WTC11 (cell line): Measurements from ENCODE around the gene MAML2.

Experiments
- HMGA2 ChIP-seq: fragments of 250-450 bp; sonication (Bioruptor Pico); IDR thresholded peaks from 2 replicates; pipeline ENCODE4 v1.4.0; 2021; ENCODE audit warnings: mild to moderate bottlenecking, moderate library complexity
- TF ChIP-seq, protein P1 (sequence below): sonication (generic); formaldehyde crosslinking; conservative IDR thresholded peaks from 2 replicates; pipeline ENCODE4 v1.8.1; 2022; ENCODE audit warnings: mild to moderate bottlenecking, missing genetic modification reagents

DNA sequence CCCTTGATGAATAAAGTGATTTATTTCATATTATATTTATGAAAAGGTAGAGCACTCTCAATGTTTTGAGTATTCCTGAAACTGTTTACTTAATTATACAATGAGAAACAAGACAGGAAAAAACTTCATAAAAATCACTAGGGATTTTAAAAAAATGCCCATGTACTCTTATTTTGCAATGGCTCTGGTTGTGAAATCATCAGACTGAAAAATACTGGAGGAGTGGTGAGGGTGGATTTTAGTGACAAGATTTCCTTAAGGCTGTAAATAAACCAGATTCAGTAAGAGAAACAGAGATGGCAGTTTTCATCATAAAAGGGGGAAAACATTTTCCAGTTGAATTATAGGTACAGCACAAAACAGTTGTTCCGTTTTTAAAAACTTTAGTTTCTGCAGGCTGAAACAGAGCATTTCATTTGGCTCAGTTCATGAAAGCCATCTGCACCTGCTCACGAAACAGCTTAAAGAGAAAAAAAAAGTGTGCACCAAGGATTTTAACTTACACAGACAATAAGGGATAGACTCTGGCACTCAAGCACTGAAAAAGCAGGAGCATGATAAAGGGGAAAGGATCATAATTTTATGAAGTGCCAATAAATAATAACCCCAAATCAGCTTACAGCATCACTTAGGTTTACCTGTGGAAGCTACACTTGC, 100.7 kb downstream of the MAML2 start:
- TF ChIP-seq HMGA2, result no peak
- TF ChIP-seq, protein P1, sequence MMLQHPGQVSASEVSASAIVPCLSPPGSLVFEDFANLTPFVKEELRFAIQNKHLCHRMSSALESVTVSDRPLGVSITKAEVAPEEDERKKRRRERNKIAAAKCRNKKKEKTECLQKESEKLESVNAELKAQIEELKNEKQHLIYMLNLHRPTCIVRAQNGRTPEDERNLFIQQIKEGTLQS (CRISPR knock-in tag), result no peak
